GM13977 (cell line): ENCODE results near the gene SAMD14.

Experiments
- DNase-seq: peaks from one replicate; pipeline ENCODE4 v3.0.0; 2012; ENCODE audit warnings: low spot score
- in situ Hi-C: fragments of 300-500 bp; cut with MboI; formaldehyde crosslinking; loops from one replicate; pipeline ENCODE4 v1.12.0; 2022; ENCODE audit warnings: low sequenced_read_pairs, low pct_unique_long_range_greater_than_20kb, mixed read lengths, inconsistent platforms; ENCODE audit not compliant: unreplicated experiment
- TF ChIP-seq, protein P1 (sequence below): IDR thresholded peaks from 2 replicates; pipeline ENCODE4 v1.5.1; 2012; ENCODE audit warnings: mild to moderate bottlenecking, control low read depth; ENCODE audit not compliant: insufficient read depth; ENCODE audit errors: extremely low read depth, missing control alignments

SAMD14 gene

GRCh38 chr17:50125420-50125997 is 4.5 kb downstream of the SAMD14 start:
- DNase-seq, result no peak
- in situ Hi-C loops, result no loop called here
- TF ChIP-seq, protein P1, sequence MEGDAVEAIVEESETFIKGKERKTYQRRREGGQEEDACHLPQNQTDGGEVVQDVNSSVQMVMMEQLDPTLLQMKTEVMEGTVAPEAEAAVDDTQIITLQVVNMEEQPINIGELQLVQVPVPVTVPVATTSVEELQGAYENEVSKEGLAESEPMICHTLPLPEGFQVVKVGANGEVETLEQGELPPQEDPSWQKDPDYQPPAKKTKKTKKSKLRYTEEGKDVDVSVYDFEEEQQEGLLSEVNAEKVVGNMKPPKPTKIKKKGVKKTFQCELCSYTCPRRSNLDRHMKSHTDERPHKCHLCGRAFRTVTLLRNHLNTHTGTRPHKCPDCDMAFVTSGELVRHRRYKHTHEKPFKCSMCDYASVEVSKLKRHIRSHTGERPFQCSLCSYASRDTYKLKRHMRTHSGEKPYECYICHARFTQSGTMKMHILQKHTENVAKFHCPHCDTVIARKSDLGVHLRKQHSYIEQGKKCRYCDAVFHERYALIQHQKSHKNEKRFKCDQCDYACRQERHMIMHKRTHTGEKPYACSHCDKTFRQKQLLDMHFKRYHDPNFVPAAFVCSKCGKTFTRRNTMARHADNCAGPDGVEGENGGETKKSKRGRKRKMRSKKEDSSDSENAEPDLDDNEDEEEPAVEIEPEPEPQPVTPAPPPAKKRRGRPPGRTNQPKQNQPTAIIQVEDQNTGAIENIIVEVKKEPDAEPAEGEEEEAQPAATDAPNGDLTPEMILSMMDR, result no peak

DNA sequence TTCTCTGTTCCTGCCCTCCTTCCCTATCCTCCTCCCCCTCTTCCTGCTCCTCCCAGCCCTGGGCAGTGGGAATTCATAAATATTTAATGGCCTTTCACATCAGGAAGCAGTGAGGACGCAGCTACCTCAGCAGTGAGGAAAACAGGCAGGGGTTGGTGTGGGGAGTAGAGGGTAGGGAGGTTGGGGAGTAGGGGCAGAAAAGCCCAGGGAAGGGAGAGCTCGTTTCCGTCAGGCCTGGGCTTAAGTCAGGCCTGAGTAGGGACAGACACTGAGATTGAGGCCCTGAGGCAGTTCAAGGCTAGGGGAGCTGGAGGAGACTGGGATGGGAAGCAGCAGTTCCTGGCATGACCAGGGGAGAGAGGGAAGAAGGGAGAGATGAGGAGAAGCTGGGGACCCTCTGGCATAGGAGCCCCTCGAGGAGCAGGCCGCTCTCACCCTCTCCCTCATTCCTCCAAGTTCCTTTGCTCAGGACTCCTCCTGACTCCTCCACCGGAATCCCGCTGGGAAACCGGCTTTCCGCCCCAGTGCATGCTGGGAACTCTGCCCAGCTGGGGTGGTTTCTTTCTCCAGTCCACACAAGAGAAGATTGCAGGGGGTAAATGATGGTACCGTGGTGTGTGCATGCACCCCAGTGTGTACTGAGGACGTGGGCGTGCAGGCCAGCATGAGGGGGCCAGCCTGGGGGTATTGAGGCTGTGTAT is 6.2 kb downstream of the SAMD14 start:
- no peak for DNase-seq
- TF ChIP-seq, protein P1, result no peak
- in situ Hi-C loops, result no loop called here

DNA sequence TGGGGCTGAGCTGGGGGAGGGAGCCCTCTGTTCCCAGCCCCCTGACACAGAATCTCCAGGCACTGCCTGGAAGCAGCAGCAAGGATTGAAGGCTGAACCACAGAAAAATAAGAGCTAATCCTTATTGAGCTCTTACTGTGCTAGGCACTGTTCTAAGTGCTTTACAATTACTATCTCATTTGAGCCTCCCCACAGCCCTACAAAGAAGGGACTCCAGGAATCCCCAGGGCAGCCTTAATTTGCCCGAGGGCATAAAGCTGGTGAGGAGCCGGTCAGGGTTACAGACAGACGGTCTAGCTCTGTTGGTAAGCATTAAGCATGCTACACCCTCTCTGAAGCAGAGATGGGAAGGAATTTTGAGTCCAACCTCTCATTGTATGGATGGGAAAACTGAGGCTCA is 7.0 kb downstream of the SAMD14 start:
- no peak for DNase-seq
- TF ChIP-seq, protein P1, result no peak
- in situ Hi-C loops, result no loop called here

DNA sequence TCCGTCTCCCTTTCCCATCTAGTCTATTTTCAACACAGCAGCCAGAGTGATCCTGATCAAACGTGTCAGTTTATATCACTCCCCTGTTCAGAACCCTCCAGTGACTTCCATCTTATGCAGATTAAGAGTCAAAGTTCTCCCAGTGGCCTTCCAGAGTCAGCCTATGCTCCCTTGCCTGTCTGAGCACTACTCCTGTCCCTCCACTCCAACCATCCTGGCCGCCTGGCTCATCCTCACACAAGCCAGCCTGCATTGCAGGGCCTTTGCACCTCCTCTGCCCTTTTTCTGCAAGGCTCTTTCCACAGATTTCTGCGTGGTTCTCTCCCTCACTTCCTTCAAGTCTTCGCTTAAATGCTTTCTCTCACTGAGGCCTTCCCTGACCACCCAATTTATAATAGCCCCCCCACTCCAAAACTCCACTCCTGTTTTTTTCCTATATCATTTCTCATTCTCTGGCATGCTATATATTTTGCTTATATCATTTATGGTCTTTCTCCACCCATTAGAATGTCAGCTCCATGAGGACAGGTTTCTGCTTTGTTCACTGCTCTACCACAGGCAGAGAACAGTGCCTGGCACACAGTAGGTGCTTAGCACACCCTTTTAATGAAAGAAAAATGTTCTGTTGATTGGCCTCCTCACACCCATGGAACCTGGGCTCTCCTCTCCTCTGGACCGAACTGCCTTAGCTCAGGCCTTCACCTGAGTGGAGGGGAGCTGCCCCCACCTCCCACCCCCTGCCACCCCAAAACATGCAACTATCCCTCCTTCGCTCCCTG is 9.3 kb downstream of the SAMD14 start:
- DNase-seq, result no peak
- in situ Hi-C loops, result no loop called here
- TF ChIP-seq, protein P1, result no peak

- in situ Hi-C loops, result no loop called here
- TF ChIP-seq, protein P1, result no peak
- no peak for DNase-seq
Measured at GRCh38 chr17:50118828-50119218, 11.1 kb downstream of the SAMD14 start.

- in situ Hi-C loops, result no loop called here
- TF ChIP-seq, protein P1, result no peak
- DNase-seq, result no peak
Measured at GRCh38 chr17:50118076-50118827, 11.7 kb downstream of the SAMD14 start.
